ENCODE results near the gene BTNL8.

Gene BTNL8

DNA sequence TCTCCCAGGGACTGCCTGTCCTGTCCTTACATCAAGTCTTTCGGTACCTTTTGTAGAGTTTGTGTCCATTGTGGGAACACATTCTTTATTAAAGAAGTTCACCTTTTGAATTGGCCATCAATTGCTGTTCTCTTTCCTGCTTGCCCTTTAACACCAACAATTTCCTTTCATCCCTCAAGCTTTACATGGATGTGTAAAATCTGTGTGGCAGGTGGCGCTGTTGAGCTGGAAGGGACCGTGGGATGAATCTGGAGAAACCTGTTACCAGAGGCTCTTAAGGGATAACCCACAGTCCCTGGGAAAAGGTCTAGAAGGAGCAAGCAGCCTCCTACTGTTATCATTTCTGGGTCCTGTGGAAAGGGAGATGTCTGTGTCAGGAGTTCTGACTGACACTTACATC, 30.0 kb upstream of the BTNL8 start:
- DNase-seq (ENCODE audit: low read depth), result peak; percentile 81
- H3K4me3 ChIP-seq (ENCODE audit: low read depth, low read length), result no peak overlapping the region
- TF ChIP-seq CTCF (IDR thresholded peaks at IDR 0.05; ENCODE audit: control insufficient read depth, extremely low read depth, insufficient read depth), result peak; percentile 96

- TF ChIP-seq CTCF (IDR thresholded peaks at IDR 0.05; ENCODE audit: control insufficient read depth, extremely low read depth, insufficient read depth), result no peak
These were observed 29.4 kb upstream of the BTNL8 start for GRCh38 chr5:180869587-180869986.

DNA sequence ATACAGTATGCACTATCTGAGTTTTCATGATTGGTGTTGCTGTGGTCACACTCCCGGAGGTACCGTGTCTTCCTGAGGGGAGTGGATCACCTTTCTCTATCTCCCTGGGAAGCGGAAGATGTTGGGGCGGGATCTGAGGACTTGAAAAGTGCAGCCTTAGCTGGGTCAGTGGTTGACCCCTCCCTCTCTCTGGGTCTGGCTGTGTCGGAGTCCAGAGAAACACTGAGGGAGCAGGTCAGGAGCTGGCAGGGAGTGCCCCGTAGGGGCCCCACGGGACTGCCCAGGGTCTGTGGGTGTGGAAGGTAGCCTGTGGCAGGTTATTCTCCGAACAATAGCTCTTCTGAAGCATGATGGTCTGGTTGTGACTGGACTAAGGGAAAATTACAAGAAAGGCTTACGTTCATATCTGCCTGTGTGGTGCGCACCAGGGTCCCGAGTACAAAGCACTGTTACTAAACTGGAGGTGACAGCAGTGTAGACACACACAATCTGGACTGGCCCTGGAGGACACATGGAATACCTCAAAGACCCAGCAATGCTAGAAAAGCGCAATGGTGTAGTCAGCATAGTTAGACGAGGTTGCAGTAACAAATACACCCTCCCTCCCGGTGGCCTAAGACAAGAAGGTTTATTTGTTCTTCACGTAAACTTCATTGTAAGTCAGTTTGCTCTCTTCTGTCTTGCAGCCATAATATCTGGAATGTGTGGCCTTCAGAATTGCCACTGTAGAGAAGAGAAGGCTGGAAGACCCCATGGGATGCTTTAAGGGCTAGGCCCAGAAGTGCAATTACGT, 28.5 kb upstream of the BTNL8 start:
- no peak for DNase-seq (ENCODE audit: low read depth)
- no peak overlapping the region for H3K4me3 ChIP-seq (ENCODE audit: low read depth, low read length)
- no peak for TF ChIP-seq CTCF (IDR thresholded peaks at IDR 0.05; ENCODE audit: control insufficient read depth, extremely low read depth, insufficient read depth)

More at GRCh38 chr5:180869587-180869986, 29.4 kb upstream of the BTNL8 start:
- no peak overlapping the region for H3K4me3 ChIP-seq (ENCODE audit: low read depth, low read length)
- DNase-seq (ENCODE audit: low read depth), result peak; percentile 25

- H3K4me3 ChIP-seq (ENCODE audit: low read depth, low read length), result no peak overlapping the region
- TF ChIP-seq CTCF (IDR thresholded peaks at IDR 0.05; ENCODE audit: control insufficient read depth, extremely low read depth, insufficient read depth), result no peak
- no peak for DNase-seq (ENCODE audit: low read depth)
These were observed 26.5 kb upstream of the BTNL8 start for GRCh38 chr5:180872419-180872818.

DNA sequence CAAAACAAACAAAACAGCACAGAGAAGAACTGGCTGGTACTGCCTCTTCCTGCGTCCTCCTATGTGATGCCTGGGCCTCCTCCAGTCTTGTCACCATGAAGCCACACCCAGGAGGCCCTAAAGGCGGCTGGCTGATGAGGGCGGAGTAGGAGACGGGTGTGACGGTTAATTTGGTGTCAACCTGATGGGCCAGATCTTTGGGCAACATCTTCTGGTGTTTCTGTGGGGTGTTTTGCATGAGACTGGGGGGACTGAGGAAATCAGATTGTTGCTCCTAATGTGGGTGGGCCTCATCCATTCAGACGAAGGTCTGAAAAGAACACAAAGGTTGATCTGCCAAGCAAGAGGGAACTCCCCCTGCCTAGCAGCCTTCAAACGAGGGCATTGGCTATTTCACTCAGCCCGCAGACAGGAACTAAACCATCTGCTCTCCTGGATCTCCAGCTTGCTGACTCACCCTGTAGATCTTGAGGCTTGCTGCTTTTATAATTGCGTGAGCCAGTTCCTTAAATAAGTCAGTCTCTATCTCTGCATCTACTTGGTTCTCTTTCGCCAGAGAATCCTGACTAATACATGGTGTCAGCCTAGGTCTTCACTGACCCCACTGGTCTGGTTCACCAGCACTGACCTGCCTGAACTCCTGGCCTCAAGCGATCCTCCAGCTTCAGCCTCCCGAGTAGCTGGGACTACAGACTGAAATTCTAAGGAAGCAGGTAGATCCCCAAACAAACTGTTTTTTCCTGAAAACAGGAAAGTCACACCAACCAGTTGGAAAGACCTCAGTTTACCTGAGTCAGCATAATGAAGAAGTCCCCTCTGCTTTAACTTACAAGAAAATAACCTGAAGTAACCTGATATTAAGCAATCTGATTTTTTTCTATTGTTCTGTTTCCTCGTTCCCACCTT, 25.1 kb upstream of the BTNL8 start:
- peak; percentile 34 for DNase-seq (ENCODE audit: low read depth)
- TF ChIP-seq CTCF (IDR thresholded peaks at IDR 0.05; ENCODE audit: control insufficient read depth, extremely low read depth, insufficient read depth), result no peak
- H3K4me3 ChIP-seq (ENCODE audit: low read depth, low read length), result no peak overlapping the region

- H3K4me3 ChIP-seq (ENCODE audit: low read depth, low read length), result no peak overlapping the region
- no peak for TF ChIP-seq CTCF (IDR thresholded peaks at IDR 0.05; ENCODE audit: control insufficient read depth, extremely low read depth, insufficient read depth)
- DNase-seq (ENCODE audit: low read depth), result no peak
These were observed 24.0 kb upstream of the BTNL8 start for GRCh38 chr5:180874804-180875582.
